Effector memory CD8-positive, alpha-beta T cell (primary cell): Measurements from ENCODE around the gene SP6.

Experiments used
- ATAC-seq: fragments of 150-1000 bp; cut with Tn5 transposase; replicated peaks from 2 replicates; pipeline ENCODE4 v1.10.0; 2021; ENCODE audit warnings: mild to moderate bottlenecking, moderate library complexity
- DNase-seq, 3 experiments: peaks; one replicate each; pipeline ENCODE4 v3.0.0; 2021
- H3K27ac Mint-ChIP-seq, 2 donors: one replicate each; pipeline ENCODE4 v1.8.0; 2022; ENCODE audit warnings: mild to moderate bottlenecking in 2 of 2, mixed read lengths in 2 of 2, moderate library complexity in 2 of 2
- H3K27me3 Mint-ChIP-seq, 2 donors: one replicate each; pipeline ENCODE4 v1.8.0; 2022; ENCODE audit warnings: mixed read lengths in 2 of 2
- H3K36me3 Mint-ChIP-seq: one replicate; pipeline ENCODE4 v1.8.0; 2022; ENCODE audit warnings: mild to moderate bottlenecking, moderate library complexity, mixed read lengths; ENCODE audit not compliant: insufficient read depth
- H3K4me1 Mint-ChIP-seq, 2 donors: one replicate each; pipeline ENCODE4 v1.8.0; 2022; ENCODE audit warnings: low read depth in 2 of 2, mixed read lengths in 2 of 2
- H3K4me3 Mint-ChIP-seq, 2 donors: one replicate each; pipeline ENCODE4 v1.8.0; 2022; ENCODE audit warnings: mild to moderate bottlenecking in 2 of 2, mixed read lengths in 2 of 2, moderate library complexity in 2 of 2
- H3K9me3 Mint-ChIP-seq, 2 donors: one replicate each; pipeline ENCODE4 v1.8.0; 2022; ENCODE audit warnings: mixed read lengths in 2 of 2

SP6 gene

DNA sequence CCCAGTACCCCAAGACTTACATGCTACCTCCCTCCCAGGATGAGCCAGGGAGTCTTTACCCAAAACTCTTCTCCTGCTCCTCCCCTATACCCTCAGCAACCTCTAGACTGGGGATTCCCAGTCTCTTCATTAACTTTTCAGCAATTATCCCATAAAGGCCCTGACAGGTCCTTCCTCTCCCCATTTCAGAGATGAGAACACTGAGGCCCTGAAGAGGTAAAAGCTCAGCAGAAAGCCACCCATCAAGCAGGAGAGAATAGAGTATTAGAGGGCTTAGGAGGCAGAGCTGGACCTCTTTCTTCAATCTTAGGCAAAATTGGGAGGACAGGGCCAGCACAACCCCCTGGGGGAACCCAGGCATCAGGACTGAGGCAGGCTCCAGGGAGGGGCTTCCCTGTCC lies 5.9 kb upstream of the SP6 start:
- peaks cover 7 to 8% of the 10 kb centered on the region in 2 donors for H3K4me1 Mint-ChIP-seq
- ATAC-seq: no peak
- no peaks in the 10 kb centered on the region for H3K36me3 Mint-ChIP-seq
- H3K27me3 Mint-ChIP-seq: peaks cover 77 to 87% of the 10 kb centered on the region in 2 donors
- no peaks in the 10 kb centered on the region for H3K9me3 Mint-ChIP-seq
- no peak overlapping the region for H3K27ac Mint-ChIP-seq
- H3K4me3 Mint-ChIP-seq: no peak overlapping the region
- no peak for DNase-seq

DNA sequence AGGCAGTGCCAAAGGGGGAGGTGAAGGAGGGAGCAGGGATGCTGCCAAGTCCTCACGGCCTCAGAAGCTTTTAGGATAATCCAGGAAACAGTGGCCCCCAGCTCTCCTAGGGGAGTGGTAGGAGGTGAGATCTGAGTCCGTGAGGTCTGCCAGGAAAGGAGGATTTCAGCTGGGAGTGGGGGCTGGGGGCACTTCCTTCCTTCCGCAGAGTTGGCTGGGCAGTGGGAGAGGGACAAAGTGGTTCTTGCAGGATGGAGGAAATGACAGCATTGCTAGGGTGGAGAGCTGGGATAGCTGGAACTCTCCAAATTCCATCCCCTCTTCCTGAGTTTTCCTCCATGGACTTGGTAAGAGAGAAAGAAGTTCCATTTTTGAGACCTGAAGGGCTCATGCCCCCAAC lies 4.8 kb upstream of the SP6 start:
- Mint-ChIP-seq H3K27ac (no peak overlapping the region), H3K9me3 (no peaks in the 10 kb centered on the region), H3K36me3 (no peaks in the 10 kb centered on the region), H3K4me3 (no peak overlapping the region), H3K27me3 (peaks cover 83 to 96% of the 10 kb centered on the region in 2 donors), H3K4me1 (peaks cover 10% of the 10 kb centered on the region in 2 donors)
- ATAC-seq (no peak), DNase-seq (no peak)

DNA sequence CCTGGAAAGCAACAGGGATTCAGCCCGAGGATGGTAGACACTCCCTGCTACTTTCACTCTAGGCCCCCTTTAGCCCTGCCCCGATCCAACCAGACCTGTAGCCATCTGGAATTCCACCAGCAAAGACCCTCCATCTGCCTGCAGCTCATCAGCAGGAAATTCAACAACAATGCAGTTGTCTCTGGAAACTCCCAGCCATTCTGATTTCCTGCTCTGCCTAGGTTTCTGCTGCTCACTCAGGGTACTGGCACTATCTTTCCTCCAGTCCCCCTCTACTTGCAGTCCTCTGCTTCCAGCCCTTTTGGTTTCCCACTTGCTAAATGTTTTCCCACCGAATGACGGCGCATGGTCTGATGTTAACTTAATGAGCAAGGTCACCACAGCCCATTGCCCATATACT lies 2.7 kb upstream of the SP6 start:
- DNase-seq: no peak
- no peak for ATAC-seq
- no peaks in the 10 kb centered on the region for H3K9me3 Mint-ChIP-seq
- no peaks in the 10 kb centered on the region for H3K36me3 Mint-ChIP-seq
- no peak overlapping the region for H3K4me3 Mint-ChIP-seq
- H3K27me3 Mint-ChIP-seq: peaks cover 87 to 96% of the 10 kb centered on the region in 2 donors
- peaks cover 13 to 16% of the 10 kb centered on the region in 2 donors for H3K4me1 Mint-ChIP-seq
- no peak overlapping the region for H3K27ac Mint-ChIP-seq

DNA sequence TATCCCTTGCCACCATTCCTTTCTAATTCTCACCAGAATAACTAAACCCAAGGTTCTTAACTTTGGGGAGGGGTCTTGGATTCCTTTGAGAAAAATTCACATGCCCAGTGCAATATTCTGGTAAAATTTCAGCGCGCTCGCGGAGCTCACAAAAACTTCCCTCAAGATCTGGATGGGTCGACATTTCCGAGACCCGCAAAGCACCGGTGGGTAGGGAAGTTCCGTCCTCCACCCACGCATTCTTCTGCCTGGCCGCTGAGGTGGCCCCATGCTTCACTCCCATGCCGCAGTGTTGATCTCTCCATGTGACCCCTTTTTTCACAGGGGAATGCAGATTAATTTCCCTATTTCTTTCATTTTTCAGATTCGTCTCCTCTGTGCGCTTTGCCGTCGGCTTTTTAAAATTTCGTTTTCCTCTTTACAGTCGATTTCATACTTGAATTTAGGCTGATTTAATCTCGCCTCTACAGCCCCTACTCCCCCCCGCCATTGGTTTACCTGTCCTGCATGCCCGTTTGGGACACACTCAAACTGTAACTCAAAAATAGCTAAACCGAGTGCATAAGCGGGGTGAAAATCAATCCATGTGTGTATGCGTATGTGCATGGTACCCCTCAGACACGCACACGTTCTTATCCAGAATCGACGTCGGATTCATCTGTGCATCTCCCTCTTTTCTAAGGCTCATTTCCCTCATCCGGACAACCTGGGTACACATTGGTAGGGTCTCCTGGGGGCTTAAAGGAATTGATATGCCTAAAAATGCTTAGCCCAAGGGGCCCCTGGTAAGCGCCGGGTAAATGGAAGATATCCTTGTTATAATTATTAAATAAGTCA lies 1.4 kb upstream of the SP6 start:
- H3K4me3 Mint-ChIP-seq: peak overlapping the region; percentile 68 to 72
- H3K9me3 Mint-ChIP-seq: no peaks in the 10 kb centered on the region
- no peak for DNase-seq
- H3K27me3 Mint-ChIP-seq: peaks cover 84 to 98% of the 10 kb centered on the region in 2 donors
- no peak overlapping the region for H3K27ac Mint-ChIP-seq
- no peak for ATAC-seq
- no peaks in the 10 kb centered on the region for H3K36me3 Mint-ChIP-seq
- H3K4me1 Mint-ChIP-seq: peaks cover 14 to 16% of the 10 kb centered on the region in 2 donors

DNA sequence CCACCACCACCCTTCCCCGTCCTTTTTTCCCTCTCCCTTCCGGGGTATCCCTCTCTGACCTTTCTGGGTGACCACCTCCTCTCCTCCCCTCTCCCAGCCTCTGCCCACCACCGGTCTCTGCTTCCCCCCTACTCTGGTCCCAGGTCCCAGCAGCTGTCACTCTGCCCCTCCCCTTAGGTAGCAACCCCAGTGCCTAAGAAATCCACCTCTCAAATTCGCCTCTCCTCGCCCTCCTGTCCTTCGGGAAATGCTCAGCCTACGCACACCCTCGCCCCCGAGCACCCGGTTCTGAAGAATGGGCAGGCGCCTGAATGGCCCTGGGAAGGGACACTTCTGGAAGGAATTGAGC lies 775 bp upstream of the SP6 start:
- H3K9me3 Mint-ChIP-seq: no peaks in the 10 kb centered on the region
- H3K4me1 Mint-ChIP-seq: peaks cover 15 to 16% of the 10 kb centered on the region in 2 donors
- ATAC-seq (no peak), DNase-seq (no peak)
- no peaks in the 10 kb centered on the region for H3K36me3 Mint-ChIP-seq
- peaks cover 86 to 99% of the 10 kb centered on the region in 2 donors for H3K27me3 Mint-ChIP-seq
- peak overlapping the region; percentile 68 to 72 for H3K4me3 Mint-ChIP-seq
- no peak overlapping the region for H3K27ac Mint-ChIP-seq

DNA sequence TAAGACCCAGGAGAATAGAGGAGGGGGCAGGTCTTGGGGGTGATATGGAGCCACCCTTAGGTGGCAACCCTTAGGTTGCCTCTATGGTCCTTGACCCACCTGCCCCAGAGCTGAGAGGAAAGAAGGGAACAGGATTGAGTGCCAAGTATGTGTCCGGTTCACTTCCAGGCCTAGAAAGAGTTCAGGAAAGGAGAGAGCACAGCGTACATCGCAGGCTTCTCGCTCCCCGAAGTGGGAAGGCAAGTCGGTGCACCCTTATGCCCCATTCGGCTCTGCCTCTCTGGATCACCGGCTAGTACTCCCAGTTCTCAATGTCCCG lies 631 bp downstream of the SP6 start:
- ATAC-seq (no peak), DNase-seq (no peak)
- Mint-ChIP-seq H3K4me3 (peak overlapping the region; percentile 66 to 73), H3K9me3 (no peaks in the 10 kb centered on the region), H3K27ac (peak overlapping the region in 1 of 2 donors; percentile 75), H3K27me3 (peaks cover 86 to 99% of the 10 kb centered on the region in 2 donors), H3K4me1 (peaks cover 15 to 16% of the 10 kb centered on the region in 2 donors), H3K36me3 (no peaks in the 10 kb centered on the region)

DNA sequence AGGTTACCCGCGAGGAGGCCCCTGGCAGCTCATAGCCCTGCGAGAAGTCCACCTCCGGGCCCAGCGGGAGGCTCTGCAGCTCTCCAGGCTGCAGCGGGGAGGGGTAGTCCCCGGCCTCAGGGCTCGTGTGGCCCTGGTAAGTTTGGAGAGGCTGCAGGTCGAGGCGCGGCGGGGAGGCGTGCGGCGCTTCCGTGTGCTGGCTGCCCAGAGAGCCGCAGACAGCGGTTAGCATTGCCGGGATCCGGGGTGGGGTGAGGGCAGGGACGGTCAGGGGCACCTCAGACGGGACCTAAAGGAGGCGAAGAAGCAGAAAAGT lies 2.8 kb downstream of the SP6 start:
- no peak overlapping the region for H3K27ac Mint-ChIP-seq
- ATAC-seq: no peak
- H3K4me1 Mint-ChIP-seq: peaks cover 16 to 17% of the 10 kb centered on the region in 2 donors
- no peaks in the 10 kb centered on the region for H3K9me3 Mint-ChIP-seq
- no peak overlapping the region for H3K4me3 Mint-ChIP-seq
- no peak for DNase-seq
- H3K27me3 Mint-ChIP-seq: peaks cover 72 to 92% of the 10 kb centered on the region in 2 donors
- no peaks in the 10 kb centered on the region for H3K36me3 Mint-ChIP-seq

DNA sequence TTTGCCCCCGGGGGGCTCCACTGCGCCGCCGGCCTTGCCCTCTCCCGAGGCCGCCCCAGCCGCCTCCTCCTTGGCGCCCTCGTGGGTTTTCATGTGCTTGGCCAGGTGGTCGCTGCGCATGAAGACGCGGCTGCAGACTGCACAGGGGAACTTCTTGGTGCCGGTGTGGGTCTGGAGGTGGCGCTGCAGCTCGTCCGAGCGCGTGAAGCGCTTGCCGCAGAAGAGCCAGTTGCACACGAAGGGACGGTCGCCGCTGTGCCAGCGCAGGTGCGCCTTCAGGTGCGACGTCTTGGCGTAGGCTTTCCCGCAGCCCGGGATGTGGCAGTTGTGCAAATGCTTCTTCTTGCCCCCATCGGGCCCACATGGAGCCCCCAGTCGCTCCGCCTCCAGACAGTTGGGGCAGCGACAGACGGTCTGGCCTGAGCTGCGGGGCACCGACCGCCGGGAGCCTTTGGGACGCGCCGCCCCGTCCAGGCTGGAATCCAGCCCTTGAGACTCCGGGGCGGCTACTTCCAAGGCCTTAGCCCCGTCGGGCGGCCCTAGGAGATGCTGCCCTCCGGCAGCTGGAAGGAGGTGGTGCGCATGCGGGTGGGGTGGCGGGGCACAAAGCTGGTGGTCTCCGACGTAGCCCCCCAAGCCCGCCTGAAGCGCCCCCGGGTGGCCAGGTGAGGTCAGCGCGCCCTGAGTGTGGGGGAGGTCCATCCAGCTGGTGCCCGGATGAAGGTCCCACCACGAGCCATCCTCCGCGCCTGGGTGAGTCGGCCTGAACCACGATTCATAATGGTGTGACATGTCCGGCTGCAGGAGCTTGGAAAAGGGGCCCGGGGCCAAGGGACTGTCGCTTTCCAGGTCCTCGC lies 3.4 kb downstream of the SP6 start:
- Mint-ChIP-seq H3K4me1 (peaks cover 16 to 17% of the 10 kb centered on the region in 2 donors), H3K27me3 (peaks cover 66 to 86% of the 10 kb centered on the region in 2 donors), H3K27ac (no peak overlapping the region), H3K4me3 (no peak overlapping the region), H3K9me3 (no peaks in the 10 kb centered on the region), H3K36me3 (no peaks in the 10 kb centered on the region)
- ATAC-seq (peak; percentile 31), DNase-seq (no peak)

DNA sequence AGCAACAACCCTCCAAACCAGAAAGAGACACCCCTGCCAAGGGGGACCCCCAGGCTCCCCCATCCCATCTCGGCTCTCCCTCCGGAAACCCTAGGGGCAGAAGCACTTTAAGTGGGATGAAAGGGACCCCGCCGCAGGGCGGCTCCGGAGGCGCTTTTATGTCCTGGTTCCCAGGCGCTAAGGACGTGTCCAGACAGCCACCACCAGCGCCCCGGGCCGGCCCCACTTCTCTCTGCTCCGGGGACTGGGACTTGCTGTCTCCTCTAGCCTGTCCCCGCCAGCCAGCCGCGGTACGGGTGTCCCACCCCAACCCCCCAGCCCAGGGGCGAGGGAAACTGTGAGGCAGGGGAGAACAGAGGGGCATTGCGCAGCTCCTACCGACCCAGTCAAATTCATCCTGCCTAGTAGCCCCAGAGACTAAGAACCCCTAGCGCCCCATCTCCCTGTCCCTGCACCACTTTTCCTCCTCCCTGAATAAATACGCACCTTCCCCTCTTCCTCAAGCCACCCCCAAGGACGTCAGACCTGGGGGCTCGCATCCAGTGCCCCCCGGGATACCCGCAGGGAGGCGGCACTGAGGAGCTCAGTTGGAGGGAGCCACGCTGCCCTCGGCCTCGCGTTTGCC lies 4.1 kb downstream of the SP6 start:
- no peaks in the 10 kb centered on the region for H3K9me3 Mint-ChIP-seq
- DNase-seq (no peak), ATAC-seq (no peak)
- H3K4me1 Mint-ChIP-seq: peaks cover 9% of the 10 kb centered on the region in 2 donors
- no peak overlapping the region for H3K27ac Mint-ChIP-seq
- H3K36me3 Mint-ChIP-seq: no peaks in the 10 kb centered on the region
- H3K27me3 Mint-ChIP-seq: peaks cover 59 to 79% of the 10 kb centered on the region in 2 donors
- H3K4me3 Mint-ChIP-seq: no peak overlapping the region

DNA sequence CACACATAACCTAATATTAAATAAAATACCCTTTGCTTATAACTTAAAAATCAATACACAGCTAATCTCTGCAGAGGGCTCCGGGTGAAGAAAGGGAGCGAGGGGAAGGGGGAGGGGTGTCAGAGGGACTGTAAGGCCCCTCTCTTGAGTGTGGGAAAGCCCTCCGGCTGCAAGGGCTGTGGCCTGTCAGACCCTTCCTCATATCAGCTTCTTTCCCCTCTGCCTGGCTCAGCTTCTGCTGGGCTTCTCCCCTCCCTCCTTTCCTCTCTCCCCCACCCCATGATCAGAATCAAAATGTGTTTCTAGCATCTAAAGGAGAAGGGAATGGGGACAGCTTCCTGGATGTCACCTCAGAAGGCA lies 5.3 kb downstream of the SP6 start:
- Mint-ChIP-seq H3K27me3 (peaks cover 53 to 69% of the 10 kb centered on the region in 2 donors), H3K9me3 (no peaks in the 10 kb centered on the region), H3K4me1 (peaks cover 11 to 12% of the 10 kb centered on the region in 2 donors), H3K27ac (no peak overlapping the region), H3K36me3 (no peaks in the 10 kb centered on the region), H3K4me3 (no peak overlapping the region)
- no peak for DNase-seq
- no peak for ATAC-seq

DNA sequence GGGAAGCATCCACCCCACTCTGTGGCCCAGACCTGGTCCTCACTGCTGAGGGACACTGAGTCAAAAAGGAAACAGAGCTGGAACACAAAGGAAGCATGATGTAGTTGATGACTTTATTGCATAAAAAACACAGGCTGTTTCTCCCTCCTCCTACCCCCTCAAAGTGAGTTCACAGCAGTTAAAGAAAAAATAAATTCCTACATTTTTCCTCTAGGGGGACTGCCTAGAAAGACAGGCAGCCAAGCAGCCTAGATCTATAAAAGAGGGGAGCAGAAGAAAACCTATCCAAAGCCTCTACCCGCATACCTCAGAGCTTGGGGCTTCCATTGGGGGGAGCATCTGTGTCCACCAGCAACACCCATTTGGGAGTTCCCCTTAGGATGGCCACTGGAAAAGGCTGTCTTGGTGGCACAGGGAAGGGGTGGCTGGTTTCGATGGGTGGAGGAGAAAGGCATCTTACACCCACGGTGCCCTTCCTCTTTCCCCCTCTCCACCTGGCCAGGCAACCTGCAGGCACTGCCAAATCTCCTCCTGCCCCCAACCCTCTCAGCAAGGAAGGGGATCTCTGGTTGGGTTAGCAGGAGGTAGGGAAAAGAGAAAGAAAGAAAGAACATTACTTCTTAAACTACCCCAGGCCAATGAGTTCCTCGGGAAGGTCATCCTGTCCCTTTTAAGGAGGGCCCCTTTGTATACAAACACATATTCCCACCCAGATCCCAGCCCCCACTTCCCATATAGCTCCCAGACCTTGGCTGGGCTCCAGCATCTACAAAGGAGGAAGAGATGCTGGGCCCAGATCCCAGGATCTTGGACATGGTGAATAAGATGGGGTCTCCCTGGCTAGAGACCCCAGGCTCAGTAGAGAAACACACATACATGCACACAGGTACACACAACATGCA lies 5.9 kb downstream of the SP6 start:
- Mint-ChIP-seq H3K36me3 (no peaks in the 10 kb centered on the region), H3K9me3 (no peaks in the 10 kb centered on the region), H3K27ac (no peak overlapping the region), H3K4me3 (no peak overlapping the region), H3K4me1 (peaks cover 10 to 15% of the 10 kb centered on the region in 2 donors), H3K27me3 (peaks cover 47 to 63% of the 10 kb centered on the region in 2 donors)
- no peak for ATAC-seq
- no peak for DNase-seq

DNA sequence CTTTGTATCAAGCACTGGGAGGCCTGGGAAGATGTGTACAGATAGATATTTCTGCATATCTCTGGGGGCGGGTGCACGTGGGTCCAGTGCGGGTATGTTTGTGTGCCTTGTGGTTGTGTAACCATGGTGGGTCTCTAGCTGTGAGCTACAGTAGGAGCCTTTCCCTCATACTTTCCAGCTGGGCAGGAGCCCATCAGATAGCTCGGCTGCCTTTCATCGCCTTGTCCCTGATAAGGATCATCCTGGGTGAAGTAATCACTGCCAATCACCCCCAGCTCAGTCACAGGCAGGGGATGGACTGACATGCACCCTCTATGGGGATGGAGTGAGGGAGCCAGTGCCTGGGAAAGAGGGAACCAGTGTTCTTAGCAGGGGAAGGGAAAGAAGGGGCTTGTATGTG lies 6.7 kb downstream of the SP6 start:
- ATAC-seq (no peak), DNase-seq (no peak)
- H3K9me3 Mint-ChIP-seq: no peaks in the 10 kb centered on the region
- peaks cover 3% of the 10 kb centered on the region for H3K36me3 Mint-ChIP-seq
- H3K4me3 Mint-ChIP-seq: no peak overlapping the region
- no peak overlapping the region for H3K27ac Mint-ChIP-seq
- peaks cover 38 to 54% of the 10 kb centered on the region in 2 donors for H3K27me3 Mint-ChIP-seq
- peaks cover 17 to 20% of the 10 kb centered on the region in 2 donors for H3K4me1 Mint-ChIP-seq

DNA sequence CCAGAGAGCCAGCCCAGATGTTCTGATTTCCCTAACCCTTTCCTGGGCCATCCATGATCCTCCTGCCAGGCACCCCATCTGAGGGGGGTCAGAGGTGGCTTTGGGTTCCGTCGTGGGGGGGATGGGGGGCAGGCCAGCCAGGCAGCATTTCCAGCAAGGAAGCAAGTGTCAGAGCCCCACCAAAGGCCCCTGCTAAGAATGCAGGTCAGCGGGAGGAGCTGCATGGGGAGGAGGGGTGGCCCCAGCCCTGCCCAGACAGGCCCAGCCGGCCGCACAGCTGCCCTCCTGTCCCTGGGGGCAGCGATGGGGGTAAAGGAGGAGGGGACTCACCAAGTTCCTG lies 7.6 kb downstream of the SP6 start:
- H3K27ac Mint-ChIP-seq: peak overlapping the region in 1 of 2 donors; percentile 64
- peaks cover 3% of the 10 kb centered on the region for H3K36me3 Mint-ChIP-seq

More for the DNA sequence above, 7.6 kb downstream of the SP6 start:
- Mint-ChIP-seq H3K27me3 (peaks cover 30 to 46% of the 10 kb centered on the region in 2 donors), H3K4me1 (peaks cover 17 to 21% of the 10 kb centered on the region in 2 donors), H3K9me3 (no peaks in the 10 kb centered on the region), H3K4me3 (peak overlapping the region in 1 of 2 donors; percentile 10)
- no peak for DNase-seq
- ATAC-seq: no peak
